DLD1 (cell line): ENCODE measurements around the gene ARHGEF37.
"Not testable (repeated sequence)": the region's sequence is repeated elsewhere in the genome, so short reads cannot be mapped to it uniquely, and the experiment has no call there.

Experiments
- in situ Hi-C: cut with HindIII; loops from 2 replicates; pipeline ENCODE4 v1.10.0; 2017; ENCODE audit warnings: low sequenced_read_pairs

Gene ARHGEF37

GRCh38 chr5:149643781-149644180 is 62.5 kb downstream of the ARHGEF37 start:
- in situ Hi-C loops, result no loop called here

- in situ Hi-C loops, result no loop called here
Measured at GRCh38 chr5:149644629-149645028, 63.3 kb downstream of the ARHGEF37 start.

DNA sequence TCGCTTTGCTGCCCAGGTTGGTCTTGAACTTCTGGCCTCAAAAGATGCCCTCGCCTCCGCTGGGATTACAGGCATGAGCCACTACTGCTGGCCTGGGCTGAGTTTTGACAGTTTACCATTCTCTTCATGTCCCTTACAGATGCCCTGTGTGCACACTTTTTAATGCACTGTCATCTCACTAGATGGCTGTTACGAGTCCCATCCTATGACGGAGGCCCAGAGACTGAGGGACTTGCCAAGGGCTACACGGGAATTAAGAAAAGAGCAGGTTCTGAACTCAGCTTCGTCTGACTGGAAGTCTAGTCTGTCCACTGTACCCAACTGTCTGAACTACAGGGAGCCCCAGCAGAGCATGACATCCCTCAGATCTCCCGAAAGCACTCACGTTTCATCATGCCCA is 63.9 kb downstream of the ARHGEF37 start:
- in situ Hi-C loops, result no loop called here

GRCh38 chr5:149645725-149646124 is 64.4 kb downstream of the ARHGEF37 start:
- in situ Hi-C loops, result no loop called here

GRCh38 chr5:149646564-149646963 is 65.3 kb downstream of the ARHGEF37 start:
- in situ Hi-C loops, result no loop called here

DNA sequence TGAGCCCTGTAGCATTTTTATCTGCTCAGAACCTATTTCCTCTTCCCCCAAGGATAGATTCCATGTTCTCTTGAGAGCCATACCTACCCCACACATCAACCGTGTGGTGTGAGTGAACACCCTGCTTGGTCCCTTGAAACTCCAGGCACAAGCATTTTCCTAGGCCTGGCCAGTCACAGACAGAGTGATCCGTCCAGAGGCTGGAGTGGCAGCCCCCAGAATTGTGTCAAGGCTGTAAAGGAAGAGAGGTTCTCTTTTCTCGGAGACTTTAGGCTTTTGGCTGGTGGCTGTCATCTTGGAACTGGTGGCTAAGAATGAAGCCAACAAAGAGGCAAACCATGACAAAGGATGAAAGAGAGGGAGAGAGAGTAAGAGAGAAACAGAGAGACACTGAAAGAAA is 66.0 kb downstream of the ARHGEF37 start:
- in situ Hi-C loops, result no loop called here

DNA sequence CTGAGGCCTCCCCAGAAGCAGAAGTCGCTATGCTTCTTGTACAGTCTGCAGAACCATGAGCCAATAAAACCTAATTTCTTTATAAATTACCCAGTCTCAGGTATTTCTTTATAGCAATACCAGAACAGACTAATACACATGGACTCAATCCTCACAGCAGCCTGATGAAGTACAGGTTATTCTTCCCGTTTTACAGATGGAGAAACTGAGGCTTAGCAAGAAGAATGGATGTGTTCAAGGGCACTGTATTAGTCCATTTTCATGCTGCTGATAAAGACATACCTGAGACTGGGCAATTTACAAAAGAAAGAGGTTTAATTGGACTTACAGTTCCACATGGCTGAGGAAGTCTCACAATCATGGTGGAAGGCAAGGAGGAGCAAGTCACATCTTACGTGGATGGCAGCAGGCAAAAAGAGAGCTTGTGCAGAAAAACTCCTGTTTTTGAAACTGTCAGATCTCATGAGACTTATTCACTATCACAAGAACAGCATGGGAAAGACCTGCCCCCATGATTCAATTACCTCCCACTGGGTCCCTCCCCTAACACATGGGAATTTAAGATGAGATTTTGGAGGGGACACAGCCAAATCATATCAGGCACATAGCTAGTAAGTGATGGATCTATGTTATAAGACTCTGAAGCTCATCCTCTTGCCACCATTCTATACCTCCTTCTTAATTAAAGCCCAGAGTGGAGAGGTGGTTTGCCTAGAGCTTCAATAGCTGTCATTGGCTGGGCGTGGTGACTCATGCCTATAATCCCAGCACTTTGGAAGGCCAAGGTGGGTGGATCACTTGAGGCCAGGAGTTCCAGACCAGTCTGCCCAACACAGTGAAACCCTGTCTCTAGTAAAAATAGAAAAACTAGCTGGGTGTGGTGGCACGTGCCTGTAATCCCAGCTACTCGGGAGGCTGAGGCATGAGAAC is 67.4 kb downstream of the ARHGEF37 start:
- in situ Hi-C loops, result not testable (repeated sequence)

GRCh38 chr5:149649730-149650129 is 68.4 kb downstream of the ARHGEF37 start:
- in situ Hi-C loops, result not testable (repeated sequence)

DNA sequence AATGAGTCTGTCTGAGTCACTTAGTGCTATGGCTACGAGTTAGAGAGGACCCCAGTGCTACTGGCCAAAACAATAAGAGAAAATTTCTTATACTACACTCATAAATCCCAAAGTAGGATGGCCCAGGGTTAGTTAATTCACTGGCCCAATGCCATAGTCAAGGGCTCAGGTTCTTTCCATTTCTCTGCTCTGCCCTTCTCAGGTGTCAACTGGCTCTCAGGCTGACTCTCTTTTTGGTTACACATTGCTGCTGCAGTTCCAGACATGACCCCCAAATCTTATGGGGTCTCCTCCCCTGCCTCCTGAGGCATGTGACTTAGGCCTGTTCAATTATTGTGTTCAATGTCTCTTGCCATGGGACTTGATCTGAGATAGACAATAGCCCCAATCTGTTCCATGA is 70.4 kb downstream of the ARHGEF37 start:
- in situ Hi-C loops, result no loop called here

GRCh38 chr5:149652697-149653096 is 71.4 kb downstream of the ARHGEF37 start:
- in situ Hi-C loops, result no loop called here

GRCh38 chr5:149654231-149654630 is 72.9 kb downstream of the ARHGEF37 start:
- in situ Hi-C loops, result no loop called here

- in situ Hi-C loops, result no loop called here
Measured at GRCh38 chr5:149654883-149655505, 73.7 kb downstream of the ARHGEF37 start.

DNA sequence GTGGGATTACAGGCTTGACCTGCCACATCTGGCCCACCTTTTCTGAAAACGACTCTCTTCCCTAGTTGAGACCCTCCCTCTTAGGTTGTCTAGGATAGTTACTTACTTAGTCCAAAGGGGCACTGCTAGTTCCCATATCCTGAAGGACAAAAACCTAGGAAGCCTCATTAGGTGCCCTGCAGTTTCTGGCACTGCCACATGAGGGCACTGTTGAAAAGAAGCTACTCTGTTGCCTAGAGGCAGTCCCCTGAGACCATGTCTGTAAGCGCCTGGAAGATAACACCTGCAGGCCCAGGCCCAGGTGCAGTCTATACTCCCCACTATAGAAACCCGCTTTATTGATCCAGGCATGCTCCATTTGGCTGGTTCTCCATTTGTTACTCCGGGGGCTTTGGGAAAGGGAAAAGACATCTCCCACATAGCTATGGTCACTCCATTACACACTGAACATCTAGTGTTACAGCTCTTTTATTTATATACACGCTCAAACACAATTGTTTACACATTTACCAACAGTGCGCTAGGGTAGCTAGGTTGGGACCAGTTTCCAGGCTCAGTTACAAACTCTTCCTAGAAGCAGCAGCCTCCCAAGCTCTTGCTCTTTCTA is 75.4 kb downstream of the ARHGEF37 start:
- in situ Hi-C loops, result no loop called here

DNA sequence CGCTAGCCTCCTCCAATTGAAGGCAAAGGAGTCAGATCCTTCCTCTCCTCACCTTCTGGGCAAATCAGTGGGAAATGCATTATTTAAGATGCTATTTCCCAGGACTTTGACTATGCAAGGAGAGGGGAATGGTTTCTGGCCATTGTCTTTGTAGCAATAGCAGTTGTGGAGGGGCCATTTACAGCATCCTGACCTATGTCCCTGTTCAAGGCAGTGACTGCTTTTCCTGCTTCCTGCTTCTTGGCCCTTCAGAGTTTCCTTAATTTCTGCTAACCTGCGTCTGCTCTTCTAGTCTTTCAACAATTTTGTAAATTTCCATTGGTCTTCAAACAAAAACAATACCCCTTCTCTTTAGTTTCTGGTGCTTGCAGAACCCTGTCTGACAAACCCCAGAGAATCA is 76.0 kb downstream of the ARHGEF37 start:
- in situ Hi-C loops, result no loop called here

DNA sequence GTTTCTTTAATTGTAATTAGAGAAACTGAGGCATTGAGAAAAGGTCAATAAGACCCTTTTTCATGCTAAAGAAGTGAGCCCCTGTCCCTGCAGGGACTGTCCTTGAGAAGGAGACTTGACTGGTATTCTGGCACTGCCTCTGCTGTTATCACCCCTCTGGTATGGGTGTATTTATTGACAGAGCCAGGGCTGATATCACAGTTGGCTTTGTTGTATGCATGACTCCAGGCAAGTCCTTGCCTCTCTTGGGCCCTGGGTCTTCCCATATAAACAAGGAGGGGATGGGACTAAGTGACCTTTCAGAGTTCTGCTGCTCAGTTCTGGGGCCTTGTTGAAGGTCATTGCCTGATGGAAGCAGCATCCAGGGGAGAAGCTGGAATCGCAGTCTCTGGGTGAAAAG is 77.0 kb downstream of the ARHGEF37 start:
- in situ Hi-C loops, result no loop called here

DNA sequence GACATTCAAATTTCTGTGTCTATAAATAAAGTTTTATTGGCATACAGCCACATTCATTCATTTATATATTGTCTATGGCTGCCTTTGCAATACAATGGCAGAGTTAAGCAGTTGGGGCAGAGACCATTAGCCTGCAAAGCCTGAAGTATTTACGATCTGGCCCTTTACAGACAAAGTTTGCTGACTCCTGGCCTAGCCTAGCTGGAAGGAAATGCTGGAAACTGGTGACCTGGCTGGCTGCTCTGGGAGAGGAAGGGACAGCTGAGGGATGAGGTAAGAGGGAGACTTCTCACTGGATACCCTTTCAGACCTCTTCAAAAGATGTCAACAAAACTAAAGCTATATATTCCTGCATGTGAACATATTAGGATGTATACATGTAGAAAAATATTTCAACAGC is 82.8 kb downstream of the ARHGEF37 start:
- in situ Hi-C loops, result no loop called here

GRCh38 chr5:149664666-149665415 is 83.5 kb downstream of the ARHGEF37 start:
- in situ Hi-C loops, result no loop called here

- in situ Hi-C loops, result no loop called here
Measured at GRCh38 chr5:149665416-149666175, 84.3 kb downstream of the ARHGEF37 start.

DNA sequence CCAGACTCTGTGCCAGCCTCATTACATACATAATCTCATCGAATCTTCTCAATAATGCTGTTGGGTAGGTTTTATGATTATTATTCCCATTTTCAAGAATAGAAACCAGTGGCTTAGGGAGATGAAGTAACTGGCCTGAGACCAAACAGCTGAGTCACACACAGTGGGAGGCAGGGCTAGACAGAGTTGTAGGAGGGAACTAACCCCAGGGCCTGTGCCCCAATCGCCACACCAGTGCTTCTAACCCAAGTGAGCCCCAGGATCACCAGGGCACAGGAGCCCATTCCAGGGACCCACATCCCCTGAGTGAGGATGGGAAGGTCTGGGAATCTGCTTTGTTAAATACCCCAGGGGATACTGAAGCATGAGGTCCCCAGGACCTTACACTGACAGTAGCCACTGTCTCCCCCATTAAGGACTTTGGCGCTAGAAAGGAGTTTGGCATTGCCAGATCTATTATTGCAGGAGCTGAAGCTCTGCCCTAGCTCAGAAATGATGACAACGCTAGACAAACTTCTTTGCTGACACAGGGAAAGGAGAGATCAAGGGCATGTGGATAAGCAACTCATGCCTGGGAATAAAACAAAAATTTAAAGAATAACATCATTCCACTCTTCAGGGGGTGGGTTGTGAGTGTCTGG is 85.0 kb downstream of the ARHGEF37 start:
- in situ Hi-C loops, result no loop called here
